CD4-positive, alpha-beta T cell treated with Interleukin-21 for 1 hour (primary cell): Measurements from ENCODE around the gene PLCL2.
"Not testable (repeated sequence)": the region's sequence is repeated elsewhere in the genome, so short reads cannot be mapped to it uniquely, and the experiment has no call there.

Experiments used
- DNase-seq: peaks from one replicate; pipeline ENCODE4 v3.0.0-alpha.2; 2020

Gene PLCL2

GRCh38 chr3:16917980-16918682 lies 33.4 kb downstream of the PLCL2 start:
- DNase-seq, result no peak

GRCh38 chr3:16918683-16919025 lies 33.9 kb downstream of the PLCL2 start:
- DNase-seq, result no peak

GRCh38 chr3:16923112-16923511 lies 38.4 kb downstream of the PLCL2 start:
- DNase-seq, result no peak

GRCh38 chr3:16927485-16927884 lies 42.7 kb downstream of the PLCL2 start:
- DNase-seq, result peak; percentile 15

GRCh38 chr3:16928386-16929132 lies 43.8 kb downstream of the PLCL2 start:
- no peak for DNase-seq

GRCh38 chr3:16929311-16929710 lies 44.6 kb downstream of the PLCL2 start:
- DNase-seq, result no peak

GRCh38 chr3:16932877-16933276 lies 48.1 kb downstream of the PLCL2 start:
- DNase-seq, result no peak

GRCh38 chr3:16935781-16936180 lies 51.0 kb downstream of the PLCL2 start:
- no peak for DNase-seq

- DNase-seq, result peak; percentile 21
Measured at GRCh38 chr3:16936233-16936632, 51.5 kb downstream of the PLCL2 start.

- no peak for DNase-seq
Measured at GRCh38 chr3:16936676-16937230, 52.0 kb downstream of the PLCL2 start.

- DNase-seq, result no peak
Measured at GRCh38 chr3:16937326-16937845, 52.6 kb downstream of the PLCL2 start.

- DNase-seq, result no peak
Measured at GRCh38 chr3:16940769-16941700, 56.3 kb downstream of the PLCL2 start.

- DNase-seq, result no peak
Measured at GRCh38 chr3:16942955-16943354, 58.2 kb downstream of the PLCL2 start.

GRCh38 chr3:16943857-16944256 lies 59.1 kb downstream of the PLCL2 start:
- DNase-seq, result no peak

GRCh38 chr3:16944356-16944755 lies 59.6 kb downstream of the PLCL2 start:
- DNase-seq, result no peak

GRCh38 chr3:16945330-16945729 lies 60.6 kb downstream of the PLCL2 start:
- no peak for DNase-seq

GRCh38 chr3:16950282-16950681 lies 65.5 kb downstream of the PLCL2 start:
- DNase-seq, result no peak

- no peak for DNase-seq
Measured at GRCh38 chr3:16950845-16951244, 66.1 kb downstream of the PLCL2 start.

GRCh38 chr3:16957852-16958251 lies 73.1 kb downstream of the PLCL2 start:
- DNase-seq, result not testable (repeated sequence)

GRCh38 chr3:16960125-16960524 lies 75.4 kb downstream of the PLCL2 start:
- DNase-seq, result no peak

- DNase-seq, result no peak
Measured at GRCh38 chr3:16961621-16962205, 77.0 kb downstream of the PLCL2 start.

GRCh38 chr3:16975083-16975482 lies 90.3 kb downstream of the PLCL2 start:
- no peak for DNase-seq
